K562 (cell line): ENCODE results near the gene LYSMD1. TPM values are rescaled to one million over a fixed set of nuclear protein-coding genes. Genes with fewer than 3 reads are reported as not detected.

Experiments used
- CBFB ChIP-seq: sonication (generic); formaldehyde crosslinking; IDR thresholded peaks from 2 replicates; pipeline ENCODE4 v1.4.0; 2020; ENCODE audit warnings: mild to moderate bottlenecking, missing genetic modification reagents
- E2F3 ChIP-seq: fragments of 250-450 bp; sonication (Bioruptor Pico); IDR thresholded peaks from 2 replicates; pipeline ENCODE4 v1.4.0; 2020; ENCODE audit warnings: mild to moderate bottlenecking
- ETV1 ChIP-seq: fragments of 450-650 bp; conservative IDR thresholded peaks from 2 replicates; pipeline ENCODE4 v1.6.1; 2016; ENCODE audit warnings: missing genetic modification characterization, control low read depth, low read depth, missing compliant biosample characterization
- GTF2E2 ChIP-seq: fragments of 200-800 bp; sonication (Bioruptor generic); IDR thresholded peaks from 2 replicates; pipeline ENCODE4 v1.6.1; 2016; ENCODE audit warnings: missing genetic modification characterization, missing compliant biosample characterization
- HDAC6 ChIP-seq: IDR thresholded peaks from 2 replicates; pipeline ENCODE4 v1.6.1; 2012; ENCODE audit warnings: low read depth, mild to moderate bottlenecking, control low read depth, inconsistent platforms, low read length, moderate library complexity
- MAFG ChIP-seq: fragments of 450-650 bp; conservative IDR thresholded peaks from 2 replicates; pipeline ENCODE4 v1.6.1; 2016; ENCODE audit warnings: missing genetic modification characterization, missing compliant biosample characterization
- MTA1 ChIP-seq: fragments of 450-650 bp; IDR thresholded peaks from 2 replicates; pipeline ENCODE4 v1.6.1; 2017; ENCODE audit warnings: borderline replicate concordance
- NFIC ChIP-seq: fragments of 450-650 bp; IDR thresholded peaks from 2 replicates; pipeline ENCODE4 v1.6.1; 2017; ENCODE audit warnings: mild to moderate bottlenecking, inconsistent platforms
- SAFB ChIP-seq: fragments of 200-400 bp; formaldehyde crosslinking; IDR thresholded peaks from 2 replicates; pipeline ENCODE4 v1.6.1; 2017; ENCODE audit warnings: low read depth, low read length, borderline replicate concordance
- SIN3B ChIP-seq: fragments of 450-650 bp; IDR thresholded peaks from 2 replicates; pipeline ENCODE4 v1.6.1; 2017; ENCODE audit warnings: low read depth, mild to moderate bottlenecking, moderate library complexity
- STAT5B ChIP-seq: fragments of 250-450 bp; sonication (Bioruptor Pico); IDR thresholded peaks from 2 replicates; pipeline ENCODE4 v1.8.0; 2021; ENCODE audit warnings: mild to moderate bottlenecking, inconsistent platforms
- TAF9B ChIP-seq: fragments of 450-650 bp; IDR thresholded peaks from 2 replicates; pipeline ENCODE4 v1.6.1; 2018; ENCODE audit warnings: mild to moderate bottlenecking; ENCODE audit not compliant: partially characterized antibody
- YY1 ChIP-seq, 3 experiments: IDR thresholded peaks; 2 replicates each; pipeline ENCODE4 v1.6.1; 2011; ENCODE audit warnings: low read length in 2 of 3, mild to moderate bottlenecking in 2 of 3, moderate library complexity in 2 of 3, borderline replicate concordance in 1 of 3, control low read depth in 1 of 3, low read depth in 1 of 3; ENCODE audit not compliant: insufficient read depth in 3 of 3, insufficient replicate concordance in 2 of 3, control insufficient read depth in 1 of 3, insufficient read length in 1 of 3; ENCODE audit errors: extremely low read depth in 1 of 3
- ZBTB2 ChIP-seq: fragments of 450-650 bp; IDR thresholded peaks from 2 replicates; pipeline ENCODE4 v1.6.1; 2016; ENCODE audit warnings: antibody characterized with exemption
- ZBTB49 ChIP-seq: sonication (generic); formaldehyde crosslinking; IDR thresholded peaks from 2 replicates; pipeline ENCODE4 v1.8.0; 2022; ENCODE audit warnings: missing genetic modification reagents, mild to moderate bottlenecking, borderline replicate concordance
- ZFX ChIP-seq: sonication (generic); formaldehyde crosslinking; IDR thresholded peaks from 2 replicates; pipeline ENCODE4 v1.8.0; 2022; ENCODE audit warnings: mild to moderate bottlenecking, missing genetic modification reagents, moderate library complexity
- ZNF124 ChIP-seq: sonication (generic); formaldehyde crosslinking; IDR thresholded peaks from 2 replicates; pipeline ENCODE4 v1.8.1; 2022; ENCODE audit warnings: missing genetic modification reagents
- polyA plus RNA-seq, 8 experiments: library from polyadenylated mRNA; depleted of rRNA in 4 of 8; stranded (reverse) in 5 of 8; unstranded in 3 of 8; fragments of >200 nt; fragmentation: Nextera tagmentation in 2 of 8; fragmentation: Illumina TruSeq in 1 of 8; extraction: Ambion mirVana in 2 of 8; extraction: Trizol in 1 of 8; gene quantifications; 2 replicates each; pipeline versions ENCODE4 v1.2.1 to v1.2.3, GENCODE V29; 2011 to 2014; ENCODE audit warnings: inconsistent platforms in 1 of 8, missing spikeins in 1 of 8
- total RNA-seq, 7 experiments: library from RNA; depleted of rRNA in 6 of 7; stranded (reverse); fragments of >200 nt in 6 of 7; fragmentation: Illumina TruSeq in 2 of 7; extraction: Trizol in 2 of 7; gene quantifications; 2 replicates each; pipeline versions ENCODE4 v1.2.1 to v1.2.3, GENCODE V29; 2011 to 2021; ENCODE audit warnings: low replicate concordance in 1 of 7
- TF ChIP-seq, protein P1 (sequence below): sonication (generic); formaldehyde crosslinking; IDR thresholded peaks from 2 replicates; pipeline ENCODE4 v1.4.0; 2020; ENCODE audit warnings: mild to moderate bottlenecking, missing genetic modification reagents
- TF ChIP-seq, protein P2 (sequence below): sonication (generic); formaldehyde crosslinking; IDR thresholded peaks from 2 replicates; pipeline ENCODE4 v1.8.1; 2023; ENCODE audit warnings: mild to moderate bottlenecking, missing genetic modification reagents, moderate library complexity

LYSMD1 gene
- total and polyA plus RNA-seq, 9 of the 15 experiments (the other 6 are each of a cell fraction or from before 2014, with no cell fraction given): 2.2 to 9.4 (median 6.0) TPM

GRCh38 chr1:151198254-151199127, 32.8 kb upstream of the LYSMD1 start, which contains the start of gene PIP5K1A (continued):
- TF ChIP-seq TAF9B (peak; percentile 40), HDAC6 (no peak), ZNF124 (CRISPR knock-in tag) (no peak), SIN3B (no peak), MTA1 (no peak), MAFG (tag) (no peak), NFIC (no peak; the same call in none of the 2 replicates), ZFX (CRISPR knock-in tag) (peak; percentile 90), ZBTB49 (CRISPR knock-in tag) (no peak), SAFB (peak; percentile 89), GTF2E2 (tag) (no peak), CBFB (no peak), ETV1 (tag) (no peak), YY1 (IDR thresholded peaks at IDR 0.05; ENCODE audit: borderline replicate concordance in 1 of 3, control insufficient read depth in 1 of 3, extremely low read depth in 1 of 3, insufficient read depth in 3 of 3, insufficient read length in 1 of 3, insufficient replicate concordance in 2 of 3, low read depth in 1 of 3, low read length in 2 of 3) (peak; percentile 60 to 92 (median 79)), STAT5B (CRISPR knock-in tag) (no peak), ZBTB2 (peak; percentile 98), E2F3 (CRISPR knock-in tag) (no peak)
- TF ChIP-seq, protein P1, sequence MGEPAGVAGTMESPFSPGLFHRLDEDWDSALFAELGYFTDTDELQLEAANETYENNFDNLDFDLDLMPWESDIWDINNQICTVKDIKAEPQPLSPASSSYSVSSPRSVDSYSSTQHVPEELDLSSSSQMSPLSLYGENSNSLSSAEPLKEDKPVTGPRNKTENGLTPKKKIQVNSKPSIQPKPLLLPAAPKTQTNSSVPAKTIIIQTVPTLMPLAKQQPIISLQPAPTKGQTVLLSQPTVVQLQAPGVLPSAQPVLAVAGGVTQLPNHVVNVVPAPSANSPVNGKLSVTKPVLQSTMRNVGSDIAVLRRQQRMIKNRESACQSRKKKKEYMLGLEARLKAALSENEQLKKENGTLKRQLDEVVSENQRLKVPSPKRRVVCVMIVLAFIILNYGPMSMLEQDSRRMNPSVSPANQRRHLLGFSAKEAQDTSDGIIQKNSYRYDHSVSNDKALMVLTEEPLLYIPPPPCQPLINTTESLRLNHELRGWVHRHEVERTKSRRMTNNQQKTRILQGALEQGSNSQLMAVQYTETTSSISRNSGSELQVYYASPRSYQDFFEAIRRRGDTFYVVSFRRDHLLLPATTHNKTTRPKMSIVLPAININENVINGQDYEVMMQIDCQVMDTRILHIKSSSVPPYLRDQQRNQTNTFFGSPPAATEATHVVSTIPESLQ (CRISPR knock-in tag): peak; percentile 45; the same call in 1 of the 2 replicates
- TF ChIP-seq, protein P2, sequence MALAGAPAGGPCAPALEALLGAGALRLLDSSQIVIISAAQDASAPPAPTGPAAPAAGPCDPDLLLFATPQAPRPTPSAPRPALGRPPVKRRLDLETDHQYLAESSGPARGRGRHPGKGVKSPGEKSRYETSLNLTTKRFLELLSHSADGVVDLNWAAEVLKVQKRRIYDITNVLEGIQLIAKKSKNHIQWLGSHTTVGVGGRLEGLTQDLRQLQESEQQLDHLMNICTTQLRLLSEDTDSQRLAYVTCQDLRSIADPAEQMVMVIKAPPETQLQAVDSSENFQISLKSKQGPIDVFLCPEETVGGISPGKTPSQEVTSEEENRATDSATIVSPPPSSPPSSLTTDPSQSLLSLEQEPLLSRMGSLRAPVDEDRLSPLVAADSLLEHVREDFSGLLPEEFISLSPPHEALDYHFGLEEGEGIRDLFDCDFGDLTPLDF: no peak
